WERI-Rb-1 (cell line): ENCODE results near the gene C6orf62.
A peak's percentile ranks its signal among the peaks of the same experiment; 100 is the strongest.
"Not testable (repeated sequence)": the region's sequence is repeated elsewhere in the genome, so short reads cannot be mapped to it uniquely, and the experiment has no call there.

Experiments used
- DNase-seq: peaks from one replicate; pipeline ENCODE4 v3.0.0-alpha.2; 2020
- H3K27ac ChIP-seq: fragments of 250-450 bp; sonication (Bioruptor Pico); 2 replicates; pipeline ENCODE4 v1.5.1; 2020; ENCODE audit warnings: mild to moderate bottlenecking, moderate library complexity
- H3K27me3 ChIP-seq: fragments of 250-450 bp; sonication (Bioruptor Pico); 2 replicates; pipeline ENCODE4 v1.5.1; 2021; ENCODE audit warnings: mild to moderate bottlenecking, low read depth, moderate library complexity; ENCODE audit not compliant: insufficient read depth, severe bottlenecking
- H3K36me3 ChIP-seq: fragments of 250-450 bp; sonication (Bioruptor Pico); 2 replicates; pipeline ENCODE4 v1.5.1; 2020; ENCODE audit warnings: mild to moderate bottlenecking, moderate library complexity
- H3K4me3 ChIP-seq: 2 replicates; pipeline ENCODE4 v1.5.1; 2011; ENCODE audit warnings: low read depth, mild to moderate bottlenecking, control low read depth, low read length
- H3K9me3 ChIP-seq: fragments of 250-450 bp; sonication (Bioruptor Pico); 2 replicates; pipeline ENCODE4 v1.5.1; 2021; ENCODE audit warnings: mild to moderate bottlenecking, moderate library complexity; ENCODE audit not compliant: severe bottlenecking
- CTCF ChIP-seq: IDR thresholded peaks from 2 replicates; pipeline ENCODE4 v1.5.1; 2011; ENCODE audit warnings: low read depth, mild to moderate bottlenecking, control low read depth, inconsistent platforms, low read length

C6orf62 gene

GRCh38 chr6:24719125-24719971 is at the start of gene C6orf62:
C6orf62 (minus strand) TSS chr6:24719154; CDS start chr6:24718668, 486 bp downstream.
- H3K36me3 ChIP-seq = peaks cover 48% of the 10 kb centered on the region
- no peaks in the 10 kb centered on the region for H3K27me3 ChIP-seq
- peak; percentile 44 for DNase-seq
- no peaks in the 10 kb centered on the region for H3K9me3 ChIP-seq
- H3K4me3 ChIP-seq = peak within 1 kb of the TSS; percentile 98
- H3K27ac ChIP-seq = peak within 1 kb of the TSS; percentile 99
- no peak for TF ChIP-seq CTCF

GRCh38 chr6:24768361-24768760 is 49.4 kb upstream of the C6orf62 start:
- DNase-seq = no peak
- Histone ChIP-seq H3K4me3 (no peak overlapping the region), H3K27ac (no peak overlapping the region), H3K9me3 (no peaks in the 10 kb centered on the region), H3K36me3 (no peaks in the 10 kb centered on the region), H3K27me3 (no peaks in the 10 kb centered on the region)
- no peak for TF ChIP-seq CTCF

- no peaks in the 10 kb centered on the region for H3K36me3 ChIP-seq
- 0 out of 2 replicates have a peak, but pooled peaks have one; percentile 18 for TF ChIP-seq CTCF
- no peak for DNase-seq
- H3K9me3 ChIP-seq = no peaks in the 10 kb centered on the region
- no peak overlapping the region for H3K27ac ChIP-seq
- no peaks in the 10 kb centered on the region for H3K27me3 ChIP-seq
- no peak overlapping the region for H3K4me3 ChIP-seq
These were observed 47.9 kb upstream of the C6orf62 start for GRCh38 chr6:24766680-24767462.

- not testable (repeated sequence) for DNase-seq, H3K36me3 ChIP-seq, H3K4me3 ChIP-seq, H3K27me3 ChIP-seq, H3K27ac ChIP-seq, H3K9me3 ChIP-seq
These were observed 47.0 kb upstream of the C6orf62 start for GRCh38 chr6:24765968-24766367.

GRCh38 chr6:24764833-24765828 is 46.2 kb upstream of the C6orf62 start:
- not testable (repeated sequence) for H3K27me3 ChIP-seq, H3K27ac ChIP-seq, H3K36me3 ChIP-seq, H3K9me3 ChIP-seq, H3K4me3 ChIP-seq, DNase-seq

- DNase-seq = no peak
- Histone ChIP-seq H3K9me3 (no peaks in the 10 kb centered on the region), H3K27me3 (no peaks in the 10 kb centered on the region), H3K36me3 (no peaks in the 10 kb centered on the region), H3K27ac (no peak overlapping the region), H3K4me3 (no peak overlapping the region)
- no peak for TF ChIP-seq CTCF
These were observed 44.6 kb upstream of the C6orf62 start for GRCh38 chr6:24763578-24763977.
